Lower leg skin (tissue), 3 donors: Measurements from ENCODE around the gene MAP3K15.

Experiments used
- CTCF ChIP-seq, 3 donors: fragments of 450-650 bp; IDR thresholded peaks; one replicate each; pipeline ENCODE4 v1.5.1; 2016; ENCODE audit warnings: antibody characterized with exemption in 3 of 3, mild to moderate bottlenecking in 3 of 3, moderate library complexity in 2 of 3
- POLR2A ChIP-seq, 2 donors: fragments of 450-650 bp; IDR thresholded peaks; one replicate each; pipeline ENCODE4 v1.6.1; 2016 to 2017; ENCODE audit warnings: antibody characterized with exemption in 2 of 2, mild to moderate bottlenecking in 1 of 2, moderate library complexity in 1 of 2

- TF ChIP-seq CTCF (IDR thresholded peaks at IDR 0.05) (no peak), POLR2A (IDR thresholded peaks at IDR 0.05) (no peak)
Observed at GRCh38 chrX:19514791-19515614, at the start of gene MAP3K15.
